Keratinocyte (primary cell): Measurements from ENCODE around the gene ETHE1. TPM values are rescaled to one million over a fixed set of nuclear protein-coding genes. Genes with fewer than 3 reads are reported as not detected.
A peak's percentile ranks its signal among the peaks of the same experiment; 100 is the strongest.

ENCODE experiments used
- DNase-seq: peaks from one replicate; pipeline ENCODE4 v3.0.0-alpha.2; 2011; ENCODE audit warnings: low read depth, missing footprints, low spot score
- FAIRE-seq: peaks from 2 replicates; lab custom pipeline; 2011; peaks lifted over from hg19 to GRCh38; lab: Jason Lieb, UNC
- H2AFZ ChIP-seq: 2 replicates; pipeline ENCODE4 v1.6.0; 2012; ENCODE audit warnings: low read length, control low read depth, inconsistent platforms; ENCODE audit not compliant: control insufficient read depth
- H3K27ac ChIP-seq: 2 replicates; pipeline ENCODE4 v1.5.1; 2011; ENCODE audit warnings: low read length; ENCODE audit not compliant: control insufficient read depth, insufficient read depth
- H3K27me3 ChIP-seq: 3 replicates; pipeline ENCODE4 v1.6.0; 2011; ENCODE audit warnings: low read length; ENCODE audit not compliant: control insufficient read depth, insufficient read depth; ENCODE audit errors: extremely low read depth
- H3K36me3 ChIP-seq, 2 experiments: 2 replicates in 1 of 2; 3 replicates in 1 of 2; pipeline ENCODE4 v1.5.1; 2011; ENCODE audit warnings: low read length in 2 of 2, mild to moderate bottlenecking in 1 of 2; ENCODE audit not compliant: control insufficient read depth in 2 of 2, insufficient read depth in 2 of 2; ENCODE audit errors: extremely low read depth in 1 of 2
- H3K4me1 ChIP-seq: 3 replicates; pipeline ENCODE4 v1.5.1; 2011; ENCODE audit warnings: low read length; ENCODE audit not compliant: control insufficient read depth, insufficient read depth; ENCODE audit errors: extremely low read depth
- H3K4me2 ChIP-seq: 3 replicates; pipeline ENCODE4 v1.6.0; 2011; ENCODE audit warnings: low read depth, low read length; ENCODE audit not compliant: control insufficient read depth, insufficient read depth; ENCODE audit errors: extremely low read depth
- H3K4me3 ChIP-seq, 3 experiments: fragments of 200-600 bp in 1 of 3; sonication (generic) in 1 of 3; 2 replicates in 2 of 3; 3 replicates in 1 of 3; pipeline ENCODE4 v1.5.1; 2011 to 2016; ENCODE audit warnings: low read length in 3 of 3, mild to moderate bottlenecking in 3 of 3, control low read depth in 2 of 3, inconsistent platforms in 1 of 3, low read depth in 1 of 3, mixed read lengths in 1 of 3, mixed run types in 1 of 3, moderate library complexity in 1 of 3; ENCODE audit not compliant: control insufficient read depth in 2 of 3, insufficient read depth in 2 of 3; ENCODE audit errors: extremely low read depth in 1 of 3
- H3K79me2 ChIP-seq: 2 replicates; pipeline ENCODE4 v1.6.0; 2012; ENCODE audit warnings: low read length; ENCODE audit not compliant: control insufficient read depth, insufficient read depth
- H3K9ac ChIP-seq: 3 replicates; pipeline ENCODE4 v1.6.0; 2011; ENCODE audit warnings: low read length; ENCODE audit not compliant: control insufficient read depth, insufficient read depth; ENCODE audit errors: extremely low read depth
- H3K9me1 ChIP-seq: 3 replicates; pipeline ENCODE4 v1.6.0; 2011; ENCODE audit warnings: low read length; ENCODE audit not compliant: control insufficient read depth, insufficient read depth; ENCODE audit errors: extremely low read depth
- H3K9me3 ChIP-seq: 2 replicates; pipeline ENCODE4 v1.5.1; 2012; ENCODE audit warnings: low read depth, low read length; ENCODE audit not compliant: control insufficient read depth
- H4K20me1 ChIP-seq: 3 replicates; pipeline ENCODE4 v1.6.0; 2011; ENCODE audit warnings: low read length; ENCODE audit not compliant: control insufficient read depth, insufficient read depth; ENCODE audit errors: extremely low read depth
- EZH2 ChIP-seq: IDR thresholded peaks from one replicate; pipeline ENCODE4 v1.6.1; 2012; ENCODE audit warnings: inconsistent platforms, mild to moderate bottlenecking, low read length, moderate library complexity
- dilution Hi-C: fragments of 300-500 bp; cut with MboI; formaldehyde crosslinking; loops from one replicate; pipeline ENCODE4 v1.7.0; 2020; ENCODE audit warnings: low sequenced_read_pairs; ENCODE audit not compliant: extremely low pct_ligation_motif_present
- polyA plus RNA-seq, 5 experiments: library from polyadenylated mRNA; depleted of rRNA in 3 of 5; stranded (reverse) in 3 of 5; stranded (forward) in 1 of 5; unstranded in 1 of 5; fragments of >200 nt; gene quantifications; 1 replicate in 1 of 5; 2 replicates in 3 of 5; 3 replicates in 1 of 5; pipeline versions ENCODE4 v1.2.1 to v1.2.3, GENCODE V29; 2011 to 2012; ENCODE audit warnings: missing spikeins in 2 of 5, low read depth in 1 of 5, low replicate concordance in 1 of 5
- TF ChIP-seq, protein P1 (sequence below), 3 experiments: IDR thresholded peaks in 1 of 3; conservative IDR thresholded peaks in 1 of 3; optimal IDR thresholded peaks in 1 of 3; 2 replicates in 2 of 3; 3 replicates in 1 of 3; pipeline versions ENCODE3 to v1.5.1; 2011; ENCODE audit warnings: low read length in 3 of 3, mild to moderate bottlenecking in 3 of 3, moderate library complexity in 2 of 3, control low read depth in 1 of 3, inconsistent platforms in 1 of 3; ENCODE audit not compliant: insufficient read depth in 2 of 3; ENCODE audit errors: extremely low read depth in 1 of 3

The ETHE1 gene
- polyA plus RNA-seq, 1 donor (not counting 4 experiments of a cell fraction or from before 2014, with no cell fraction given) = 234 TPM

DNA sequence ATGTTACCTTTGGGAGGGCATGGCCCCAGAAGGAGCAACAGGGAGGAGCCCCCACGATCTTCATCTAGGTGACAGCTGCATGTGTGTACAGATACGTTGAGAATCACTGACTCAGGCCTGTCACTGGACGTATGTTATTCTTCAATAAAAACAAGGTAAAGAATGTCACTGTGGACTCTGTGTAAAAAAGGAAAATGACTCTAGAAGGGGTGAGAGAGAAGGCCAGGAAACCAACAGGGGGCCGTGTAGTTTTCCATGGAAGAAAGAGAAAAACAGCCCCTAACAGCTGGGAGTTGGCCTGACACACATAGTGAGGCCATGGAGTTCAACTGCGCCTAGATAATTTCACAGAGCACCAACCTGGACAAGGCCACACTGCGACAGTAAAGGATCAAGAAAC lies 59.7 kb downstream of the ETHE1 start:
- DNase-seq (no peak), FAIRE-seq (no peak)
- Histone ChIP-seq H3K4me1 (peaks cover 57% of the 10 kb centered on the region), H3K79me2 (peaks cover 10% of the 10 kb centered on the region), H3K9me3 (no peaks in the 10 kb centered on the region), H3K4me2 (peak overlapping the region; percentile 74), H3K9ac (no peak overlapping the region), H3K9me1 (peaks cover 4% of the 10 kb centered on the region), H3K27me3 (no peaks in the 10 kb centered on the region), H3K4me3 (no peak overlapping the region), H2AFZ (no peak overlapping the region), H4K20me1 (no peaks in the 10 kb centered on the region), H3K36me3 (peaks cover 0 to 5% of the 10 kb centered on the region in 2 experiments), H3K27ac (peak overlapping the region; percentile 69)
- dilution Hi-C loops = no loop called here
- no peak for TF ChIP-seq EZH2
- TF ChIP-seq, protein P1, sequence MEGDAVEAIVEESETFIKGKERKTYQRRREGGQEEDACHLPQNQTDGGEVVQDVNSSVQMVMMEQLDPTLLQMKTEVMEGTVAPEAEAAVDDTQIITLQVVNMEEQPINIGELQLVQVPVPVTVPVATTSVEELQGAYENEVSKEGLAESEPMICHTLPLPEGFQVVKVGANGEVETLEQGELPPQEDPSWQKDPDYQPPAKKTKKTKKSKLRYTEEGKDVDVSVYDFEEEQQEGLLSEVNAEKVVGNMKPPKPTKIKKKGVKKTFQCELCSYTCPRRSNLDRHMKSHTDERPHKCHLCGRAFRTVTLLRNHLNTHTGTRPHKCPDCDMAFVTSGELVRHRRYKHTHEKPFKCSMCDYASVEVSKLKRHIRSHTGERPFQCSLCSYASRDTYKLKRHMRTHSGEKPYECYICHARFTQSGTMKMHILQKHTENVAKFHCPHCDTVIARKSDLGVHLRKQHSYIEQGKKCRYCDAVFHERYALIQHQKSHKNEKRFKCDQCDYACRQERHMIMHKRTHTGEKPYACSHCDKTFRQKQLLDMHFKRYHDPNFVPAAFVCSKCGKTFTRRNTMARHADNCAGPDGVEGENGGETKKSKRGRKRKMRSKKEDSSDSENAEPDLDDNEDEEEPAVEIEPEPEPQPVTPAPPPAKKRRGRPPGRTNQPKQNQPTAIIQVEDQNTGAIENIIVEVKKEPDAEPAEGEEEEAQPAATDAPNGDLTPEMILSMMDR (optimal IDR thresholded peaks at IDR 0.05 in 1 of 3, IDR thresholded peaks at IDR 0.05 in 1 of 3, conservative IDR thresholded peaks at IDR 0.05 in 1 of 3; ENCODE audit: extremely low read depth in 1 of 3, insufficient read depth in 2 of 3, low read length in 3 of 3) = no peak

DNA sequence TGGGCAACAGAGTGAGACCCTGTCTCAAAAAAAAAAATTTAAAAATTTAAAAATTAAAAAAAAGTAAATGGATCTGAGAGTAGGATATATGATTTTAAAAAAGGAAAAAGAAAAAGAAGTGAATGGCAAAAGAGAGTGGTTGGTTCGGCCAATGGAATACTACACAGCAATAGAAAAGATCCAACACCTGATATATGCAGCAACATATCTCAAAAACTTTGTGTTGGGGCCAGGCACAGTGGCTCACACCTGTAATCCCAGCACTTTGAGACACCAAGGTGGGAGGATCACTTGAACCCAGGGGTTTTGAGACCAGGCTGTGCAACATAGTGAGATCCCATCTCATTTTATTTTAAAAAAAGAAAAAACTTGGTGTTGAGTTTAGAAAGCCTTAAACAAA lies 60.2 kb downstream of the ETHE1 start:
- Histone ChIP-seq H3K4me2 (no peak overlapping the region), H3K4me1 (peaks cover 57% of the 10 kb centered on the region), H3K79me2 (peaks cover 10% of the 10 kb centered on the region), H3K9ac (no peak overlapping the region), H3K4me3 (no peak overlapping the region), H3K27me3 (no peaks in the 10 kb centered on the region), H3K27ac (peak overlapping the region; percentile 69), H3K36me3 (peaks cover 0 to 9% of the 10 kb centered on the region in 2 experiments), H3K9me1 (peaks cover 4% of the 10 kb centered on the region), H2AFZ (no peak overlapping the region), H3K9me3 (no peaks in the 10 kb centered on the region), H4K20me1 (no peaks in the 10 kb centered on the region)
- FAIRE-seq (no peak), DNase-seq (no peak)
- dilution Hi-C loops = no loop called here
- TF ChIP-seq, protein P1 (optimal IDR thresholded peaks at IDR 0.05 in 1 of 3, IDR thresholded peaks at IDR 0.05 in 1 of 3, conservative IDR thresholded peaks at IDR 0.05 in 1 of 3; ENCODE audit: extremely low read depth in 1 of 3, insufficient read depth in 2 of 3, low read length in 3 of 3) = no peak
- no peak for TF ChIP-seq EZH2
